Fibroblast of skin of left biceps (primary cell): ENCODE results near the gene SHROOM4.

ENCODE experiments used
- DNase-seq, 2 experiments: peaks; one replicate each; pipeline ENCODE4 v3.0.0-alpha.2; 2013; ENCODE audit warnings: low read depth in 2 of 2

The SHROOM4 gene

GRCh38 chrX:50615570-50616158 lies 198.3 kb downstream of the SHROOM4 start:
- no peak for DNase-seq

DNA sequence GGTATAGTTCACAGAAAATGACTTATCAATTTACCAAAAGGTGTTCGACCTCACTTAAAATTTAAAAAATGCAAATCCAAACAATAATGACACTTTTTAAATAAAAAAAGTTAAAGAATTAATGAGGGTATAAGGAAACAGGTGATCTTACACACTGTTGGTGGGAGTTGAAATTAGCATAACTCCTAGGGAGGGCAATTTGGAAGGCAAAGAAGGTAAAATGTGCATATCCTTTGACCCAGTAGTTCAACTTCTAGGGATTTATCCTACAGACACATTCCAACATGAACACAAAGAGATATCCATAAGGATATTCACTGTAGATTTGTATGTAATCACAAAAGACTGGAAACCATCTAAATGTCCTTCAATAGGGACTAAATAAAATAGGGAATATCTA lies 199.5 kb downstream of the SHROOM4 start:
- DNase-seq, result no peak

- no peak for DNase-seq
Measured at GRCh38 chrX:50613846-50614245, 200.1 kb downstream of the SHROOM4 start.

DNA sequence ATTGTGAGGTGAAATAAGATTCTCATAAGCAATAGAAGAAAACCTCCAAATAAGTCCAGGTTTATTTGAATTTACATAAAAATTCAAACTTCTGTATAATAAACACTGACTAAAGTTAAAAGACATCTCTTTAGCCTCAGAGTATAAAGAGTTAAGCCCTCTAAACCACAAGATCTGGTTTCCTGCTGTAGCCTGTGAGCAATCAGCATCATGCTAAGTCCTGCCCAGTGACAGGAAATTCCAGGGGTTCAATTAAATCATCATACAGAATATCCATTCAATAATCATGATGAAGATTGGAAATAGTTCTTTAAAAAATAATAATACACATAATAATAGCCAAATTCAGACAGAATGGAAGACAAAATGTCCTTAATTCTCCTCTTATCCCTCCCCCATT lies 204.2 kb downstream of the SHROOM4 start:
- DNase-seq, result no peak

DNA sequence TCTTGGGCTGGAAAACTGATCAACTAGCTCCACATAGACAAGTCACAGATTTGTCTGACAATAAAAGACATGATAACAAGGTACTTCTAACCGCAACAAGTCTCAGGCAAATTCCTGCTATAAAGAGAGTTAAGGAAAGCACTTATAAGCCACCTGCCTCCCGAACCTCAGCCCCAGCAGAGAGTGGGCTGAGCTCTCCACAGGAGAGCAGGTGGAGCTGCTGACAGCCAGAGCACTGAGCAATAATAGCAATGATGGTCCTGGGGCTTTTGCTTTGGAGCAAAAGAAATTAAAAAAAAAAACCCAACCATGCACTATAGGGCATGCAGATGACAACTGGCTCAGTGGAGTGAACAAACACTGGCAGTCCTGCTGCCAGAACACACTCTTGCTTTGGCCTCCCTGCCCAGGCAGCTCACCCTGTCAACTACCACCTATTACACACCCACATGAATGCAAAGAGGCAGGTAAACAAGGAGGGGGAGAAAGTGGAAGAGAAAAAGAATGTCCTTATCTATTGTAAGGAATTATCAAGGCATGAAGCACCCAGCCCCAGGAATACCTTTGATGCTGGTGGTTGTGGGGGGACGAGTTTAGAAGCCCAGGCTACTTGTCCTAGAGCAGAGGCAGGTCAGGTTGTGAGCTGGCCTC lies 207.6 kb downstream of the SHROOM4 start:
- no peak for DNase-seq

- DNase-seq, result no peak
Measured at GRCh38 chrX:50596056-50596455, 217.9 kb downstream of the SHROOM4 start.

- no peak for DNase-seq
Measured at GRCh38 chrX:50594788-50595187, 219.2 kb downstream of the SHROOM4 start.

GRCh38 chrX:50586980-50587379 lies 227.0 kb downstream of the SHROOM4 start:
- no peak for DNase-seq

- no peak for DNase-seq
Measured at GRCh38 chrX:50586407-50586806, 227.6 kb downstream of the SHROOM4 start.

DNA sequence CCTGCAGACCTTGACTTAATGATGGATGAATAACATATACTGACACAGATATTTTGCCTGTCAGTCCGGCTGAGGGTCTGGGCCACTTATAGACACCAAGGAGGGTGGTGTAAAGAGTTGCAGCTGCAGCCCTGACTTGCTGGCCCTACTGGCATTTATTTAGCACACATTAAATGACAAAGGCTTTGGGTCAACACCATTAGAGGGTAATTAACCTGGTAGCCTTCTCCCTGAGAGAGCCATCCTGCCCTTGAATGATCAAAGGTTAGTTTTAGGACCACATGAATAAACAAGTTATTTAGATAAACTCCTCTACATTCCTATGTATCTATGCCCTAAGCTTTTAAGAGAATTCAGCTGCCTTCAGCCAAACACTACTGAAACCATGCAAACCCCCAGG lies 232.6 kb downstream of the SHROOM4 start:
- DNase-seq, result no peak

GRCh38 chrX:50579955-50580354 lies 234.0 kb downstream of the SHROOM4 start:
- no peak for DNase-seq

DNA sequence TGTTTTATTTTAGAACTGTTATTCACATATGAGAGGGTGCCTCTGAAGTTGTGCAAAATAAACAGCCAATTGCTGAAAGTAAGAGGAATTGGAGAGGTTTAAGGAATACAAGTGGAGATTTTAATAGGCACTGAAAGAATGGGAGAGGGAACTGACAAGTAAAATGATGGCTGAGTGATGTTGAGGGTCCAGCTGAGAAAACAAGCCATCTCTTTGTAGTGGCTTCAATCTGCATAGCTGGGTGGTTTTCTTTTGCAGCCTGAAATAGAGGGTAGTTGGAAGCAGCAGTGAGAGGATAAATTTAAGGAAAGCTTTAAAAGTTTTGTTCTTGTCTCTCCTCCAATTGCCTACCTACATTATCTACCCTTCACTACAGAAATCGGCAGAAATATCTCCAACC lies 236.7 kb downstream of the SHROOM4 start:
- no peak for DNase-seq

DNA sequence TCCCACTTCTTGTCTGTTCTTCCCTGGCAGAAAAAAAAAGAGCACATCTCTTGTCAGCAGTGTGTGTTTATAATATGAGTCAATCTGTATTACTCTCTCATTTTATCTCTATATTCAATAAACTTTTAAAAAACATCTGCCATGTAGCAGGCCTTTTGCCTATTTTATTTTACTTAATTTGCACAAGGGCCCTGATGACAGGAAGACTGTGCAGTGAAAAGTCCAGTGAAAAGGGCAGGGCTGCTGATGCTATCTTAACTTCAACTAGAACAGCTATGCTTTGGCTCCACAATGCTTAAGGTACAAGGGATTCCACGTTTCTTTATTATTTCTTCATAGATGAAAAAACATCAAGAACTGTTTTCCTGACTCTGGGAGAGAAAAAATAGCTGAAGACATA lies 246.4 kb downstream of the SHROOM4 start:
- no peak for DNase-seq

- no peak for DNase-seq
Measured at GRCh38 chrX:50565718-50566117, 248.3 kb downstream of the SHROOM4 start.
